Epidermal melanocyte (primary cell): ENCODE data around the gene ROS1.
"Not testable (repeated sequence)": the region's sequence is repeated elsewhere in the genome, so short reads cannot be mapped to it uniquely, and the experiment has no call there.

Source experiments
- DNase-seq: peaks from one replicate; pipeline ENCODE4 v3.0.0; 2011; ENCODE audit warnings: low spot score; ENCODE audit not compliant: insufficient read length

ROS1 gene

GRCh38 chr6:117384659-117385058, 41.1 kb downstream of the ROS1 start:
- no peak for DNase-seq

- DNase-seq, result no peak
These were observed 44.0 kb downstream of the ROS1 start for GRCh38 chr6:117381749-117382148.

DNA sequence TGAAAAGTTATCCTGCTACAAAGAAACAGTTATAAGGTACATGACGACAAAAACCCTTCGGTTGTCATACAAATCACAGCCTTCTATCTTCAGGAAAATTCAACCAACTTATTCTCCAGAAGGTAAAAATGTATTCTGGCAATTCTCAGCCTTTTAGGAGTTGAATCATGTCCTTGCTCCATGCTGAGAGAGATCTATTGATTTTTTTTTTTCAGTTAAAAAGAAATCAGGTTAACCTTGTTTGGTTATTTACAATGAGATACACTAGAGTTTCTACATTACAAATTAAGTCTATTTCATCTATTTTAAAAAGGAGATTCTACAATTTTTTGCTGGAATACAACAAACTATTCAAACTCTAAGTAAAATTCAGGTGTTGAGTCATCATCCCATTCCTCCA, 45.4 kb downstream of the ROS1 start:
- no peak for DNase-seq

- DNase-seq, result no peak
These were observed 50.3 kb downstream of the ROS1 start for GRCh38 chr6:117375446-117375845.

GRCh38 chr6:117373211-117373813, 52.4 kb downstream of the ROS1 start:
- no peak for DNase-seq

DNA sequence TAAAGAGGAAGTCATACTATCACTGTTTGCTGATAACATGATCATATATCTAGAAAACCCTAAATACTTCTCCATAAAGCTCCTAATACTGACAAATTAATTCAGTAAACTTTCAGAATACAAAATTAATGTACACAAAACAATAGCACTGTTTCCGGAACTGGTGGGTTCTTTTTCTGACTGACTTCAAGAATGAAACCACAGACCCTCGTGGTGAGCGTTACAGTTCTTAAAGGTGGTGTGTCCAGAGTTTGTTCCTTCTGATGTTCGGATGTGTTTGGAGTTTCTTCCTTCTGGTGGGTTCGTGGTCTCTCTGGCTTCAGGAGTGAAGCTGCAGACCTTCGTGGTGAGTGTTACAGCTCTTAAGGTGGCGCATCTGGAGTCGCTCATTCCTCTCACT, 53.5 kb downstream of the ROS1 start:
- DNase-seq, result not testable (repeated sequence)

DNA sequence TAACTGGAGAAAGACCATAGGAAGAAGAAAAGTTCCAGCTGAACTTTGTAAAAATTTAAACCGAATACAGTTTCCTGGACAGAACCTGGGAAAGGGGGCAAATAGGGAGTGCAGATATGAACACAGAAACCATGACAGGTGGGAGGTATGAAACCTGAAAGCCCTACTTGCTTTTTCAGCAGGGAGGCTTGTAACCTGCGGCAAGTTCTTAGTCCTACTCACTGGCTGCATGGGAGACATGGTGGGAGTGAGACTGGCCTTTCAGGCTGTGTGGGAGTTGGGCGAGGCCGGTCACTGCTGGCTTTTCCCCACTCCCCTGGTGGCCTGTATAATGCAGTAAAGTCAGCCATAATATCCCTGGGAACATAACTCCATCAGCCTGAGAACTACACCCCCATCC, 54.2 kb downstream of the ROS1 start:
- DNase-seq, result no peak

DNA sequence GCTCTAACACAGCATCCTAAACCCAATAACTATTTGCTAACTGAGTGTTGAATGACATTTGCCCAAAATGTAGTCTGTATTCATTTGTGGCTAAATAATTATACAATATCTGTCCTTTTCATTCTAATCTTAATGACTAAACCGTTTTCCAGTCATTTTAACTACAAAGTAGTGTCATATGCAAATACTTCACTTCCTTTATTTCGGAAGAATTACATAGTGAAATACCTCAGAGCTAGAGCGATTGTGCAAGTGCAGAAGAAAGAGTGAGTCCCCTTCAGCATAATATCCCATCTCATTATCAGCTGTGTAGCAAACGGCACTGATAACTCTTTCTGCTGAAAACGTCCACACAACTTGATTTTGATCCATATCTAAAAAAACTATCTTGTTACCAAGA, 66.2 kb downstream of the ROS1 start:
- DNase-seq, result no peak

GRCh38 chr6:117354671-117355070, 71.1 kb downstream of the ROS1 start:
- DNase-seq, result no peak

DNA sequence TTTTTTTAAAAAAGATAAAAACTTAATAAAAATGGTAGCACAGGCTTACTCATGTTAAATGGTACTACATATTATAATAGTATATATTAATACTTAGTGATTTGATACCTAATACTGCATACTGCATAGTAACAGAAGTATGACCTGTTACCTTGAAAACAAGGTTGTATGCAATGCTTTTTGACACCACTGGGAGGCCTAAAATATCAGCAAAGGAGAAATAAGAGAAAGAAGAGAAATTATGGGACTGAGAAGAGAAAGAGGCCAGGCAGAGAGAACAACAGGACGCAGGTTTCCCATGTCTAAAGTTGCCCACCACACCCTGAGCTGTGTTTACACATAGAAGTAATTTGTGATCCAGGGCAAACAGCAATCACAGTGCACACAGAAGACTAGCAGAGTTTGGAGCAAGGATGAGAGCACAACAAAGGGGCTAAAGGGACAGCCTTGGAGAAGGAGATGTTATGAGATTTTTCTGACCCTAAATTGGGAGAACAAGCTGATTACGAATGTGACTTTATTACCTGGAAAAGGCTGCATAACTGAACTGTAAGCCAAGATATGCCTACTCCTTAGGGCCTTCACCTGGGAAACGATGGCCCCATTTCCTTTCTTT, 73.2 kb downstream of the ROS1 start:
- DNase-seq, result no peak

- no peak for DNase-seq
These were observed 74.2 kb downstream of the ROS1 start for GRCh38 chr6:117351521-117351920.

- DNase-seq, result no peak
These were observed 79.4 kb downstream of the ROS1 start for GRCh38 chr6:117346142-117346930.

DNA sequence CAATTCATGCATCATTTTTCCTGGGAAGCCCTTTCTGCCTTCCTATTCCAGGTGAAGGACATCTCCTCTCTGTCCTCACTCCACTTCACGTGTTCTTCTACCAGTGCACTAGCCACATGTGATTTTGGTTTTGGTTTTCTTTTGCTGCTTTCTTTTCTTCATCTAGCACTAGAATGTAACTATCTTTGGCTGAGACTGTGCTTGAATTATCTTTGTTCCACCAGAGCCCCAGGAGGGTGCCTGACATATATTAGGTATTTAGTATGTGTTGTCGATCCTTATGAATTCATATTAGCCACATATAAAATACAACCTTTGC, 80.5 kb downstream of the ROS1 start:
- no peak for DNase-seq

GRCh38 chr6:117344444-117345291, 81.1 kb downstream of the ROS1 start:
- DNase-seq, result no peak

- DNase-seq, result no peak
These were observed 87.2 kb downstream of the ROS1 start for GRCh38 chr6:117338567-117338966.

DNA sequence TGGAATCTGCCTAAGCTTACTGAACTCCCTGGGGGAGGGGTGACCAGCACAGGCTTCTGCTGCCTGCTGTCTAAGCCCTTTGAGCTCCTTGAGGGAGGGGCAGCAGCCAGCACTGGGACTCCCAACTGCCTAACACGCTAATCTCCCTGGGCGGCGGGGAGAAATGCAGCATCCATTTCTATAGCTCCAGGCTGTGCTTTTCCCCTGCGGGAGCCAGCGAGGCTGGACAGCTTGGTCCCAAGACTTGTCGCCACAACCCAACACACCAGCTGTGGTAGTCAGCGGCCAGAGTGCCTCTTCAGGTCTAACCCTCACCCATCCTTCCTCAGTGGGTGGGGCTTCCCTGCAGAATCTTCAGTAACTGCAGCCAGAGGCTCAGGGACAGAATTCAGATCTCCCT, 95.8 kb downstream of the ROS1 start:
- no peak for DNase-seq

- no peak for DNase-seq
These were observed 97.2 kb downstream of the ROS1 start for GRCh38 chr6:117328500-117328899.

DNA sequence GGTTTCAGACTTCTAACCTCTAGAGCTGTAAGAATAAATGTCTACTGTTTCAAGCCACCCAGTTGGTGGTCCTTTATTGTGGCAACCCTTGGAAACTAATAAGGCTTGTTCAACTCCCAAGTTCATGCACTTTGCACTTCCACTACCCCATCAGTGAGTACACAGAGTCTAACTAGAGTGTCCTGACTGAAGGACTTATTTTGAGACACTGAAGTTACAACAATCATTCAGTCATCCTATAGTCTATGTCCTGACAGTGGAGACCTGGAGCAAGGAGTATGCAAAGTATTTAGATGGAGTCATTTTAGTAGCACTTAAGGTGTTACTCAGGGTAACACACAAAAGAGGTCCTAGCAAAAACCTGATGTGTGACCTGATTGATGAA, 97.7 kb downstream of the ROS1 start:
- DNase-seq, result no peak

- DNase-seq, result no peak
These were observed 98.4 kb downstream of the ROS1 start for GRCh38 chr6:117327149-117328004.

- no peak for DNase-seq
These were observed 99.3 kb downstream of the ROS1 start for GRCh38 chr6:117326396-117326795.

- DNase-seq, result no peak
These were observed 108.5 kb downstream of the ROS1 start for GRCh38 chr6:117317261-117317660.
